CD14-positive monocyte (primary cell): Measurements from ENCODE around the gene HIVEP3. TPM values are rescaled to one million over a fixed set of nuclear protein-coding genes. Genes with fewer than 3 reads are reported as not detected.

Source experiments
- DNase-seq, 3 donors: peaks; one replicate each; pipeline ENCODE4 v3.0.0-alpha.2; 2011 to 2022
- H2AFZ ChIP-seq: 2 replicates; pipeline ENCODE4 v1.6.0; 2012; ENCODE audit warnings: mild to moderate bottlenecking, low read depth, low read length, inconsistent platforms; ENCODE audit not compliant: insufficient read depth, poor library complexity, severe bottlenecking
- H3K27ac ChIP-seq, 2 donors: 1 replicate in 1 of 2; 2 replicates in 1 of 2; pipeline ENCODE4 v1.5.1; 2012 to 2013; ENCODE audit warnings: low read length in 2 of 2, control low read depth in 1 of 2, inconsistent platforms in 1 of 2, low read depth in 1 of 2, mild to moderate bottlenecking in 1 of 2
- H3K27me3 ChIP-seq, 2 donors: one replicate each; pipeline versions ENCODE4 v1.6.0 to v1.6.1; 2011 to 2013; ENCODE audit warnings: low read length in 2 of 2; ENCODE audit not compliant: control insufficient read depth in 2 of 2, insufficient read depth in 2 of 2
- H3K36me3 ChIP-seq, 2 donors: replicated peaks in 1 of 2; 1 replicate in 1 of 2; 2 replicates in 1 of 2; pipeline versions ENCODE4 v1.5.1 to v1.6.1; 2012 to 2013; ENCODE audit warnings: low read length in 2 of 2, control low read depth in 1 of 2, inconsistent platforms in 1 of 2, mild to moderate bottlenecking in 1 of 2; ENCODE audit not compliant: insufficient read depth in 2 of 2, control insufficient read depth in 1 of 2
- H3K4me1 ChIP-seq, 2 donors: 1 replicate in 1 of 2; 2 replicates in 1 of 2; pipeline versions ENCODE4 v1.5.1 to v1.6.1; 2012 to 2013; ENCODE audit warnings: low read length in 2 of 2, control low read depth in 1 of 2, inconsistent platforms in 1 of 2, mild to moderate bottlenecking in 1 of 2, moderate library complexity in 1 of 2; ENCODE audit not compliant: insufficient read depth in 2 of 2, control insufficient read depth in 1 of 2
- H3K4me2 ChIP-seq: replicated peaks from 2 replicates; pipeline ENCODE3; 2012; ENCODE audit warnings: low read length, moderate library complexity, mild to moderate bottlenecking; ENCODE audit not compliant: poor library complexity, severe bottlenecking; ENCODE audit errors: extremely low read depth
- H3K4me3 ChIP-seq, 3 experiments: fragments of 200-600 bp in 1 of 3; sonication (generic) in 1 of 3; replicated peaks in 1 of 3; 1 replicate in 2 of 3; 2 replicates in 1 of 3; pipeline ENCODE4 v1.5.1; 2011 to 2013; ENCODE audit warnings: low read length in 3 of 3, mild to moderate bottlenecking in 3 of 3, control low read depth in 2 of 3, low read depth in 2 of 3, inconsistent platforms in 1 of 3, moderate library complexity in 1 of 3
- H3K79me2 ChIP-seq: 2 replicates; pipeline ENCODE4 v1.6.0; 2012; ENCODE audit warnings: mild to moderate bottlenecking, control low read depth, inconsistent platforms, low read length, moderate library complexity; ENCODE audit not compliant: insufficient read depth
- H3K9ac ChIP-seq: 2 replicates; pipeline ENCODE4 v1.6.0; 2017; ENCODE audit warnings: low read length, mild to moderate bottlenecking; ENCODE audit not compliant: insufficient read depth, poor library complexity, severe bottlenecking
- H3K9me3 ChIP-seq, 2 donors: replicated peaks in 1 of 2; 1 replicate in 1 of 2; 2 replicates in 1 of 2; pipeline versions ENCODE4 v1.5.1 to v1.6.1; 2012 to 2013; ENCODE audit warnings: low read length in 2 of 2, control low read depth in 1 of 2; ENCODE audit not compliant: control insufficient read depth in 1 of 2, insufficient read depth in 1 of 2
- H4K20me1 ChIP-seq: 2 replicates; pipeline ENCODE4 v1.6.0; 2012; ENCODE audit warnings: mild to moderate bottlenecking, low read length, control low read depth, moderate library complexity; ENCODE audit not compliant: insufficient read depth
- H3K27ac Mint-ChIP-seq, 7 donors: one replicate each; pipeline ENCODE4 v1.8.0; 2020; ENCODE audit warnings: mild to moderate bottlenecking in 7 of 7, mixed read lengths in 7 of 7, moderate library complexity in 6 of 7, inconsistent platforms in 2 of 7
- H3K27me3 Mint-ChIP-seq, 3 donors: one replicate each; pipeline ENCODE4 v1.8.0; 2021 to 2022; ENCODE audit warnings: low read depth in 3 of 3, mild to moderate bottlenecking in 3 of 3, mixed read lengths in 3 of 3, moderate library complexity in 3 of 3, inconsistent platforms in 1 of 3
- H3K36me3 Mint-ChIP-seq, 2 donors: one replicate each; pipeline ENCODE4 v1.8.0; 2020; ENCODE audit warnings: mixed read lengths in 2 of 2, inconsistent platforms in 1 of 2, mild to moderate bottlenecking in 1 of 2
- H3K4me1 Mint-ChIP-seq: one replicate; pipeline ENCODE4 v1.8.0; 2020; ENCODE audit warnings: mild to moderate bottlenecking, mixed read lengths
- H3K4me3 Mint-ChIP-seq, 2 donors: one replicate each; pipeline ENCODE4 v1.8.0; 2020; ENCODE audit warnings: mild to moderate bottlenecking in 2 of 2, mixed read lengths in 2 of 2, moderate library complexity in 1 of 2
- H3K9me3 Mint-ChIP-seq, 7 donors: one replicate each; pipeline ENCODE4 v1.8.0; 2020 to 2022; ENCODE audit warnings: mixed read lengths in 7 of 7, mild to moderate bottlenecking in 6 of 7, moderate library complexity in 6 of 7, inconsistent platforms in 2 of 7
- CTCF ChIP-seq: fragments of 200-600 bp; IDR thresholded peaks from one replicate; pipeline ENCODE4 v1.8.0; 2022; ENCODE audit warnings: antibody characterized with exemption, mild to moderate bottlenecking
- WGBS: methylation state at CpG from one replicate; pipeline ENCODE4 v1.1.5; 2013; ENCODE audit warnings: missing lambda C conversion rate; ENCODE audit not compliant: insufficient coverage; 5-methylcytosine and 5-hydroxymethylcytosine counted together
- intact Hi-C, 2 donors: fragments of 100-400 bp; cut with micrococcal nuclease; formaldehyde crosslinking; loops; one replicate each; pipeline versions ENCODE4 v1.15.0 to v1.15.1; 2023
- polyA plus RNA-seq, 3 donors: library from polyadenylated mRNA; depleted of rRNA in 1 of 3; unstranded in 2 of 3; stranded (reverse) in 1 of 3; fragments of 300-500 nt in 2 of 3; fragments of >200 nt in 1 of 3; fragmentation: Illumina TruSeq in 2 of 3; gene quantifications; 1 replicate in 2 of 3; 2 replicates in 1 of 3; pipeline ENCODE4 v1.2.3, GENCODE V29; 2012 to 2021

HIVEP3 gene
- polyA plus RNA-seq, 3 donors = 1.2 to 3.7 (median 1.8) TPM

- Histone ChIP-seq H3K9ac (no peak overlapping the region), H4K20me1 (no peaks in the 10 kb centered on the region), H3K4me2 (peak overlapping the region; percentile 21), H3K9me3 (peaks cover 0 to 10% of the 10 kb centered on the region in 2 donors), H3K79me2 (no peaks in the 10 kb centered on the region), H3K4me1 (peaks cover 85 to 96% of the 10 kb centered on the region in 2 donors), H3K4me3 (peak overlapping the region in 1 of 3 experiments; percentile 66), H3K27ac (peak overlapping the region; percentile 24 to 94), H3K27me3 (no peaks in the 10 kb centered on the region), H3K36me3 (no peaks in the 10 kb centered on the region), H2AFZ (no peak overlapping the region)
- no peak for TF ChIP-seq CTCF
- no peaks in the 10 kb centered on the region for H3K27me3 Mint-ChIP-seq
- H3K4me3 Mint-ChIP-seq = peak overlapping the region; percentile 20 to 78
- peaks cover 97% of the 10 kb centered on the region for H3K4me1 Mint-ChIP-seq
- peak in 1 of 3 donors; percentile 43 for DNase-seq
- WGBS = 14% methylated on average over 1 of the region's 2 CpGs
- peaks cover under 1 to 2% of the 10 kb centered on the region in 2 donors for H3K36me3 Mint-ChIP-seq
- intact Hi-C loops = loop anchor here (5.0 kb wide), 2 partner anchors 36 to 39 kb away; no protein-coding TSS in a partner anchor
- H3K27ac Mint-ChIP-seq = peak overlapping the region; percentile 15 to 97 (median 89)
- H3K9me3 Mint-ChIP-seq = peaks cover 0 to 11% (median 5%) of the 10 kb centered on the region in 7 donors
Observed at GRCh38 chr1:41766546-41766945, 152.2 kb downstream of the HIVEP3 start.

DNA sequence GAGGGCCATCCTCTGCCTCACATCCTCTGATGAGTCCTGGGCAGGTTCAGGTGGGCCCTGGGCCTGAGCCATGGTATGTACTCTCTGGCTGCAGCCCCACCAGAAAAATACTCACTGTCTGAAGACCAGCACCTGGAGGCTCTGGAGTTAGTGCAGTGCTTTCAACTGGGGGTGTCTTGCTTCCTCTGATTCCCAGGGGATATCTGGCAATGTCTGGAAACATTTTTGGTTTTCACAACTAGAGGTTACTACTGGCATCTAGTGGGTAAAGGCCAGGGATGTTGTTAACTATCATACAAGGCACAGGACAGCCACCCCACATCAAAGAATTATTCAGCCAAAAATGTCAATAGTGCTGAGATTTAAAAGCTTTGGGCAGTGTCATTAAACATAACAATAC, 152.7 kb downstream of the HIVEP3 start:
- peaks cover 92% of the 10 kb centered on the region for H3K4me1 Mint-ChIP-seq

More for the DNA sequence above, 152.7 kb downstream of the HIVEP3 start:
- Mint-ChIP-seq H3K36me3 (peaks cover 1 to 2% of the 10 kb centered on the region in 2 donors), H3K27ac (peak overlapping the region in 6 of 7 donors; percentile 94 to 98 (median 96)), H3K9me3 (peaks cover 0 to 13% (median 5%) of the 10 kb centered on the region in 7 donors), H3K4me3 (peak overlapping the region in 1 of 2 donors; percentile 57), H3K27me3 (no peaks in the 10 kb centered on the region)
- Histone ChIP-seq H3K27me3 (no peaks in the 10 kb centered on the region), H3K9me3 (peaks cover 0 to 10% of the 10 kb centered on the region in 2 donors), H2AFZ (no peak overlapping the region), H4K20me1 (no peaks in the 10 kb centered on the region), H3K4me2 (peak overlapping the region; percentile 72), H3K4me3 (peak overlapping the region in 1 of 3 experiments; percentile 66), H3K36me3 (no peaks in the 10 kb centered on the region), H3K9ac (no peak overlapping the region), H3K79me2 (no peaks in the 10 kb centered on the region), H3K4me1 (peaks cover 80 to 91% of the 10 kb centered on the region in 2 donors), H3K27ac (peak overlapping the region in 1 of 2 donors; percentile 94)
- no peak for DNase-seq
- intact Hi-C loops = loop anchor here (5.0 kb wide), 2 partner anchors 36 to 39 kb away; no protein-coding TSS in a partner anchor
- TF ChIP-seq CTCF = no peak
